DMS53 (cell line): ENCODE data around the gene TRIO.

Experiments used
- DNase-seq: peaks from one replicate; lab custom pipeline; 2025; lab: John Stamatoyannopoulos, UW

TRIO gene

DNA sequence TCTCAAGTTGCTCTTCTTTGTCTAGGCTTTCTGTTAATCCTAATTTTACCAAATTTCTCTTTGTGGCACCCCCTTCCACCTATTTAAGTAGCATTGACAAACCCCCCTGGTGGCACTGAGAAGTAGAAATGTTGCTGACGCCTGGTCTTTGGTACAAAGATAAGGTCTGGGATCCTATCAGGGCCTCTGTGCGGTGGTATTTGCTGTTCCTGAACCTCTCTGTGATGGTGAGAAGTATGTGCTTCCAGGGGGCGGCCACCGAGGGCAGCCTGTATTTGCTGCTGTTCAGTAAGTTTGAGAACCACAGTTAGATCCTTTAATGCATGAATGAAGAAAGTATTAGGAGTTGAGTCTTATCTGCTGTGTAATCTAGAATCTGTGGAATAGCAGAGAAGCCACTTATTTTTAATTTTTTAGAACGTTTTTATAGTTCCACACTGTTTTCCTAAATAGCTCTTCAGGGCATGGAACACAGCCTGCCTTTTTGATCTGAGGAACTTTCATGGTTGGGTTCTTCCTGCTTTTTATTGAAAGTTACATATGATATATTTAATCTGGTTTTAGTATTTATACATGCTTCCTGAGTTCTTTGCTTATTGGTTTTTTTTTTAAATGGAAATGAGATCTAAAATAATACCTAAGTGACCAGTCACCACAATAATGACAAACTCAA lies 124.2 kb downstream of the TRIO start:
- DNase-seq, result no peak

DNA sequence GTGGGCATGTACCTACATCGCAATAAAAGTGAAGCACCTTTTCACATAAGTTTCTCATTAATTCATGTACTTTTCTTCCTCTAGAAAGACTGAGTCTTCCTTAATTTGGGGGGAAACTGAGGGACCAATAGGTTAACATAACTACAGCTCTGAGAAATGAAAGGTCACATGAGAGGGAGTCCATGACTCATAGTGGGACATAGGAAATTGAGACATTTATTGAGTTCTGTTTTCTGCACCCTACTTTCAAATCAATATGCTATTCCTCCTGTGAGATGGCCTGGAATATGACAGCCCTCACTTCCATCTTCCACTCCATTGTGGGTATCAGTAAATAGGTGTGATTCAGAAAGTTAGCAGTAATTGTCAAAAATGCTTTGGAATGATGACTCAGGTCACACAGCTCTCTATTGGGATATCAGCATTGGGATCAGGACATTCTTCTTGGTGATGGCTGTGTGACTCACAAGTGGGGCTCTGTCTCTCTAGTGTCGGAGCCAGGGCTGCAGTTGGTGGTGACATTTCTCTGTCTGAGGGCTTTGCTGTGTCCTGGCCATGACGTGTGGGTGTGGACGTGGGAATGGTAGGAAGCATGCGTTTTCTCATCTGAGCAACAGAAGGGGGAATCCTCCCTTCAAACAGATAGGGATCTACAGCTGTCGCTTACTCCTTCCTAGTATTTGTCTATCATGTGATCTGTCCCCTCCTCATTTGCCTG lies 125.0 kb downstream of the TRIO start:
- DNase-seq, result peak; percentile 41

DNA sequence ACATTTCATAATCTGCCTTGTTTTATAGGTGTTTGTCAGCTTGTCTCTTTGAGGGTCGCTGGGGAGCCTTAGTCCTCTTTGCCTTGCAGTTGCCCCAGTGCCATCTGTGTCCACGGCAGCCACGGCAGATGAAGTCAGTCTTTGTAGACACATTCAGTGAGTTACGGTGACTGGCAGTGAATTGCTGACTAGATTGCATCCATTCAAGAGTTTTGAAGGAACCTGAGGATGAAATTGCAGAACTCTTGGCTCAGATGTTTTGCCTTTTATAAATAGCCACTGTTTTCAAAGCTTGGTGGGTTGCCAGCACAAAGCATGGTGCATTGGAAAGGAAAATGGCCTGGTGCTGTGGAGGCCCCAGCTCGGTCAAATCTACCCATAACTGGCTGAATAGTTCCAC lies 125.6 kb downstream of the TRIO start:
- DNase-seq, result no peak

DNA sequence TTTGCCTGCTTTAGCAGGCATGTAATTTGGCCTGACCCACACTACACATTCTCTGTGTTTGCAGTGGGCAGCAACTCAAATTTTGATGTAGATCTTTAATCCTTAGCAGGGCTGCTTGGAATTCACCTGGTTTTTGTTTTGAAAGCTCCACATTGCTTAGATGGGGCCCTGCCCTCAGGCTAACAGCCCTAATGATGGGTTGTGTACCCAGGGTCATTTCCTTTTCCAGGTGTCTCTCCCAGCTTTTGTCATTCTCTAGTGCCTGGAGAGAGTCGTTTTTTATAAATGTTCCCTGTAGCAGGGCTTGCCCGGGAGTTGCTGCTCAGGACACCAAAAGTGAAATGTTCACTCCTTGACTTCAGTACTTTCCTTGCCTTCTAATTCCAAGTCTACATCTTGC lies 126.3 kb downstream of the TRIO start:
- DNase-seq, result no peak

DNA sequence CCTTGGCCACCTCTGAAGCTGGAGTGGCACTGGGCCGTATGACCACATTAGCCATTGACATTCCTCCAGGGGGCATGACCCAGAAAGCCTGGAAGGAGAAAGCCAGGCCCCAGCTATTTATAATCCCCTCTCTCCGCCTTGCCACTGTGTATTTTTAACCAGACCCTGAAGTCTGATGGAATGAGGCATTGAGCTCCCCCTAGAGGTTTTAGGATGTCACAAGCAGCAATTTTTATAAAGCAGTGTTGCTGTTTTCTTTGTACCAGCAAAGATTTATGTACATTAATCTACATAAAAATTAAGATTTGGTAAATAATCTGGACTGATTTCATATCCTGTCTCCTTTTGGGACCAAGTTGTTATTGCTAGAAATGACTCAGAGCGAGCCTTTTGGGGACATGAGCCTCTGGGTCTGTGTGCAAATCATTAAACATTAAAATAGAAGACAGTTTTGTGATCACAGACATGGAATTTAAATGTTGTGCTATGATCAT lies 127.1 kb downstream of the TRIO start:
- peak; percentile 84 for DNase-seq

DNA sequence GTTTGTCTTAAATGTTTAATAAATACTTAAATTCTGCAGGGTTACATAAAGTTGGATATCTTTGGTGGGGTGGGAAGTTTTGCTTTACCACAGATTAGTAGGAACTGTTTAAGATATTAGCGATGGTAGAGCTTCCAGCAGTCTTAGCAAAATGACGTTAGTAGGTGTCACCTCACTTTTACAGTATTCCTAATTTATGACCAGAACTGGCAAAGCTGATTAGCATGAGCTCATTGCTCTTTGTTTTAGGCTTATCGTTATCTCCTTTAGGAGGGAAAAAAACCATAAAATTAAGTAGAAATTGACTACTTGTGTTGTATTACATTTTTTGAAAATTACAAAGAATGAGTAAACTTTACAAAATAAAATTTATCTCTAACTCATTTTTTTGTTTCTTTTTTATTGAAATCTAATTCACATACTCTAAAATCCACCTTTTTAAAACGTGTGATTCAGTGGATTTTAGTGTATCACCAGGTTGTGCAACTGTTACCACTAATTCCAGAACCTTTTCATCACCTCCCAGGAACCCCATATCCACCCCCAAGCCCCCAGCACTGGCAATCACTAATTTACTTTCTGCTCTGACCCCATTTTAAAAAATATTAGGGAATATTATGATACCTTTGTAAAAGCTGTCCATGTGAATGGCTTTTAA lies 129.5 kb downstream of the TRIO start:
- no peak for DNase-seq

DNA sequence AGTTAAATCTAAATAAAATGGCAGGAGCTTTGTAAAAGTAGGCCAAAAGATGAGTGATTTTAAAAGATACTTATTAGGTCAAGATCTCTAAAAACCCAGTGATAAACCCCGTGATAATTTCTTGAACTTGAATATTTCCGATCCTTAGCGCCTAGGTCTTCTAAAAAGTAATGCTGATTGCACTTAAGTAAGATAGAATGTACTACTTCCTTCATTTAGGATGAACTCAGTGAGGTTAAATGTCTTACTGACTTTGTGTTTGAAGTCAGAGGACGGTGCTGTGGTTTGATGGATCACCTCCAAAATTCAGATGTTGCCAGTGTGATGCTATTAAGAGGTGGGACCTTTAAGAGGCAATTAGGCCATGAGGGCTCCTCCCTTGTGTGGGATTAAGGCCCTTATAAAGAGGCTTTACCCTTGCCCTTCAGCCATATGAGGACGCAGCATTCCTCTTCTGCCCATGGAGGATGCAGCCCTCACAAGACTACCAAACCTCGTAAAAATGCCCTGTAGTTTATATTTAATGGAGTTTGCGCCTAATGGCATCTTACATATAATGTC lies 130.1 kb downstream of the TRIO start:
- no peak for DNase-seq

DNA sequence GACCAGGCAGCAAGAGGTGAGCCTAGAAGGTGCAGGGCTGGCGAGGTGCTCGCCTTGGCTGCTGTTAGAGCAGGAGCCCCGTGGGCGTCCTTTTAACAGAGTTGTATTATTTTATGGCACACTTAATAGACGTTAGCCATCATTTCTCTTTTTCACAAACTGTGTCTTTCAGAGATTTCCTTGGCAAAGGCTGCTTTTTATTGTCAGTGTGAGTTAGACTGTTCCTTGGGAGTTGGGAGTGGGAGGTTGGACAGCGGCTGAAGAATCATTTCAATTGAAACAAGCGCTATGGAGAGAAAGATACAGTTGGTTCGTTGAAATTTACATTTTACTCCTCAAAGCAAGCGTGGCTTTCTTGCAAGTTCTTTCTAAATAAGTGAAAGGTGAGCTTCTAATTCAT lies 133.2 kb downstream of the TRIO start:
- no peak for DNase-seq

DNA sequence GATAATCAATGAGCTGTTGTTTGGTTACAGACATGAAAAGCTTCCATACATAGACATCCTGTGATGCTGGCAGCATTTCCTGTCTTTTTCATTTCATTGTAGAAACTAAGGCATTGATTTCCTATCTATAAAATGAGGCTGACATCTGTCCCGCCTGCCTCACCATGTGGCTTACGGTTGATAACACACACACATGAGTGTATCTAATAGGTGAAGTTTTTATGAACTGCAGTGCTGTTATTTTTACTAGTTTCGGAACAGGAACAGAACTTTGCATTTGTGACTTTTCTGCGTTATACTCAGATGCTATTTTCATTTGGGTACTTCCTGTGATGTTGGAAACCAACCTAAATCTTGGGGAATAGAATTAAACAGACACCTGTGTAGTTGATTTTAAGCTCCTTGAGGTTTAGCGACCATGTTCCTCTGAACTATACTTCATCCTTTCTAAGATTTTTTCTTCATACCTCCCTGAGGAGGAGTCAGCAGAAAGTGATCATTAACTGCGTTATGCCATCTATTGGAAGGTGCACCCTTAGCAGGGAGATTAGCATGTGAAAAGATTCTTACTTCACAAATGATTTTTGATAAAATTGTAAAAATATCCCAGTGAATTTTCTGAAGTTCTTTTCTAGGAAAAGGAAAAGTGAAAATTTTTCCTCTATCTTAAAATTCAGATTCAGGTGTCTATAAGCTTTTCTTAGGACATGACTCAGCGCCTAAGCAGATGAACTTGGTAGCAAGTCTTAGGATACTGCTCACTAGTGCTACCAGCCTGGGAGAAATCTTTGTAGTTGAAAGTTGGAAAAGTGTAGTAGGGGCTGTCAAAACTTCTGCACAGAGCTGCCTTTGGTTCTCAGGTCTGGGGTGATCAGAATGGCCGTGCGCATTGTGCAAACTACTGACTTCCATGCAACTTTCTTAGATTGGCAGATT lies 134.5 kb downstream of the TRIO start:
- no peak for DNase-seq

DNA sequence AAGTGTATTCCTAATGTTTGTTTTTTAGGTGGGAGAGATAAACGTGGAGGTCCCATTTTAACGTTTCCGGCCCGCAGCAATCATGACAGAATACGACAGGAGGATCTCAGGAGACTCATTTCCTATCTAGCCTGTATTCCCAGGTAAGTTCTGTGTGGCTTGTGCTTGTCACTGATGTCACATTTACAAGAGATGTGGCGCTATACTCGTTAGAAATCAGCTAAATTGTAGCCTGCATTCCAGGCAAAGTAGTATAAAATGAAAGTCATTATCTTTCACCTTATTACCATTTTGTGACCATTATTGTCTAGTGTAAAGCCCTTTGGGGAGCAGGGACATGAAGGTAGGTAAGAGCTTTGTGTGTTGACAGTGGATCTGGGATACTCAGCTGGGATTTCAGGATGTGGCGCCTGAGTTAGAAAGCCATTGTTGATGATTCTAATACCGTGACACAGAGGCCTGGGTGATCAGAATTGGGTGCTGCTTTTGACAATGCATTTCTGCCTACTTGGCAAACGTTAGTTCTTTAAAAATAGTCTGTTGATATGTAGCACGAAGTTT lies 137.2 kb downstream of the TRIO start:
- no peak for DNase-seq

DNA sequence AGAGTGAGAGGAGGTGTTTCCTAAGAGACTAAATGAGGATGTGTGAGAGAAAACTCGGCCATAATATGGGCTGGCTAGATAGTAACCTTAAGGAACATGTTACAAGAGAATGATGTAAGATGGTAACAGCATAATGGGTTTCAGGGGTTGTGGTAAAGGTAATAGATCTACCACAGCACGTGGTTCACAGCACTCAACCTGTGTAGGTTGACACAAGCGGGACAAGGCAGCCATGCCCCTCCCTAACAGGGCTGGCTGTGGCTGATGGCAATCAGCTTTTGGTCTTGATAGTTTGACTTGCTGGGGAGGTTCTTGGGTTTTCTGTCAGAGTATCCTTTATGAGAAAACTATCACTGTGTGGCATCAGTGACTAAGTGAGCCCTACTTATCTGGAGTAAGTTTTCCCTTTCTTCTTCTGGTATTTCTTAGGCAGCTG lies 138.6 kb downstream of the TRIO start:
- no peak for DNase-seq

DNA sequence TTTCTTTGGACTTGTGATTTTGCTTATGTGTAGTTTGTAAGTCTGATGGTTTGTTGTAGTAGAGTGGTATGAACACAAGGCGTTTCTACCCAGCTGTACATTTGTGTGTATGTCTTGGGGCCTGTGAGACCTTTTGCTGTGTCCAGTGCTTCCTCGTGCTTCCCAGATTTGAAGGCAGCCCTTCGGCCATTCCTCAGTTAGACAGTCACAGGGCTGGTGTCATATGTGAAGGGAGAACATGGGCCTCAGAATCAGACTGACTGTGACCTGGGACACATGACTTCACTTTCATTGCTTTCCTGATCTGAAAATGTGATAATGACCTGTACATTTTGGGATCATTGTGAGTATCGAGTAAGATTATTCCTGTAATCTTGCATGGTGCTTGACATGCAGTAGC lies 140.0 kb downstream of the TRIO start:
- DNase-seq, result no peak

DNA sequence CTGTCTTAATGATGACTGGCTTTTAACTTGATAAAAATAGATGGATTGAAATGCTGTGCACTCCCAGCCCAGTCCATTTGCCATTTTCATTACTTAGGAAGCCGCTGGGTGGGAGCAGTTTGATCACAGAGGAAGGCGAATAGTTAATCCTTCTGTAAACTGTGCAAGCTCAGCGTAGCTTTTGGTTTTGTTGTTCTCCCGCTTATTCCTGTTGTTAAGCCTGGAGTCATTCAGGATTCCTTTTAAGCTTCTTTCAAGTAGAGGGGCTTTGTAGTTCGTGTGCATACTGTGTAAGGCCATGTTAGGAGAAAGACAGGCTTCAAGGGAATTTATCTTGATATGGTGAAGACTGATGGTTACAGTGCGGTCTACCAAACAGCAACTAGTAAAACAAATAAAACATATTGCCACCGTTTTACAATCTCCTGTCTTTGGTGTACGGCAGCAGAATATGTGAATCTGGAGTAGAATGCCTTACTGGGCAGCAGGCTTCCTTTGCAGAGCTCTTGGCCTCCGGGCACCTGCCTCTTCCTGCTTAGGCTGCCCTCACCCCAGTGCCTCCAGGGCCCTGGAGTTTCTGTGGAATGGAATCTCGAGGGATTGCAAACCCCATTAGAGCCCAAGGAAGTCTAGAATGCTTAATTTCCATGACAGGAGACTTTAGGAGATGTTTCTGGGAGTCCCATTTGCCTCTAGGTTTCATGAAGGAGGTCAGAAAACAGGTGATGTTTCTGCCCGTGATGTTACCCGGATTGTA lies 141.4 kb downstream of the TRIO start:
- DNase-seq, result no peak

DNA sequence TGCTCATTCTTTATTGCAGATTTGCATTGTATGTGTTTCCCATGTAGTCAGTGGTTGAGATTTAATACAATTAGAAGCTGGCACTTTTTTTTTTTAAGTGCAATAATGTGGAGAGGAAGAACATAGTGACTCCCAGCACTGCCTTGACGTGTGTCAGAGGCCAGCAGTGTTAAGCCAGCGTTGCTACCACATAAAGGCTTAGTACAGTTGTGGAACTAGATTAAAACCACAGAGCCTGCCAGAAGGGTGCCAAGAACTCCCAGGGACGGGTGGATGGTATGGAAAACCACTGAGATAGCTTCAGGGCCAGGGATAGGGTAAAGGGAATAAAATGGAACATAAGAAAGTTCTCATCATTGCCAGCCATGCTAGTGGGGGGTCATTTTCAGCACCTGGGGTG lies 142.9 kb downstream of the TRIO start:
- no peak for DNase-seq

DNA sequence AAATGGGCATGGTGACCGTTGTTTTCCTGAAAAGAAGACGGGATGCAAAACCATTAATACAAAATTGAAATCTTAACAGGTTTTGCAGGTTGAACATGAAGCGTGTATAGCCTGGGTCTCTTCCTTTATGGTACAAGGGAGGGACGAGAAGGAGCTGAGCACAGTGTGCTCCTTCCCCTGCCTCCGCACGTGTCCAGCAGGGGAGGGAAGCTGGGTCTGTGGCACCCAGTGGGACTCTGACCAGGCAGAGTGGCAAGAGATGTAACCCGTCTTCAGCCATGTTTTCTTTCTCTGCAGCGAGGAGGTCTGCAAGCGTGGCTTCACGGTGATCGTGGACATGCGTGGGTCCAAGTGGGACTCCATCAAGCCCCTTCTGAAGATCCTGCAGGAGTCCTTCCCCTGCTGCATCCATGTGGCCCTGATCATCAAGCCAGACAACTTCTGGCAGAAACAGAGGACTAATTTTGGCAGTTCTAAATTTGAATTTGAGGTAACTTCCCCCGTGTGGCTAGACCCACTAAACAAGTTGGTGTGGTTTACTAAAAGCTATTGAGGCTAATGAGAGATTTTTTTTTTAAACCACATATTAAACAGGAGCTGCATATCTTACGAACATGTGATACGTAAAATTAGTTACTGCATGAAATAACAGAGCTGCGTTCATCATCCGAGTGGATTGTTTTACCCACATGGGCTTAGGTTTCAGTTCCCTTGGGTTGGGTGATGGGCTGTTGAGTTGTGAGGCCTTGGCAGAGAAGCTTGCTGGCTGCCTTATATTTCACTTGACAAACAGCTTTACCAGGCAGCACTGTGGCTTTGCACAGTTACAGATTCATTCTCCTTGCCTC lies 143.7 kb downstream of the TRIO start:
- DNase-seq, result no peak

DNA sequence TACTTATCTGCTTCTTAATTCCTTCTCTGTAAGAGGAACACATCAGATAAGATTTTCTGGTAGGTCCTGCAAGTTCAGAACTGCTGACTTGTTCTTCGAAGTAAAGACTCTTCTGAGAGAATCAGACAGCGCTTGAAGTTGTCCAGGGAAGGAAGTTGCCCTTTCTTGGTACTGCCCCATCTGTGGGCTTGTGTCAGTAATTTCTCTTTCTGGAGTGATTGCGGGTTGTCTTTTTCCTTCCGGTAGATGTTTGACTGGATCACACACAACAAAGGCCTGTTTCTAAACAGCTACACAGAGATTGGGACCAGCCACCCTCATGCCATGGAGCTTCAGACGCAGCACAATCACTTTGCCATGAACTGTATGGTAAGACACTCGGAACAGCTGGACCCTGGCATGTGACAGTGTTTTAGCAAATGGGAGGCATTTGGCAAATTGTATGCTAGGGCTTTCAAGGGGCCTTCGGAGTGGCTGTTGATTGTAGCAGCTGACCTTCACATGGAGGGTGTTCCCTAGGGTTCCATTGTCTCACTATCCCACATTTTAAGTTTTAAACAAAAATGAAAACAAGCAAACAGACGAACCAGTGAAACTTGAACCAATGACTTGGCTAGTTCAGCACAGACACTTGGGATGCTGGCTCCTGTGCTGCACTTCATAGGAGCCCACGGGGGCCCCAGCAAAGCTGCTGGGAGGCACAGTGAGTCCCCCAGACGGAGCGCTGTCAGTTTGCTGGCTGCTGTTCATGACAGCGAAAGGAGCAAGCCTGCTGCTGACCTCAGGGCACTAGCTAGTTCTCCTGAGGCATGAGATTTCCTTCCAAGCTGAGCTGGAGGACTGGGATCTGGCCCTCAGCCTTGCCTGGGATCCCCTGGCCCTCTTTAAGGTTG lies 149.9 kb downstream of the TRIO start:
- DNase-seq, result no peak

DNA sequence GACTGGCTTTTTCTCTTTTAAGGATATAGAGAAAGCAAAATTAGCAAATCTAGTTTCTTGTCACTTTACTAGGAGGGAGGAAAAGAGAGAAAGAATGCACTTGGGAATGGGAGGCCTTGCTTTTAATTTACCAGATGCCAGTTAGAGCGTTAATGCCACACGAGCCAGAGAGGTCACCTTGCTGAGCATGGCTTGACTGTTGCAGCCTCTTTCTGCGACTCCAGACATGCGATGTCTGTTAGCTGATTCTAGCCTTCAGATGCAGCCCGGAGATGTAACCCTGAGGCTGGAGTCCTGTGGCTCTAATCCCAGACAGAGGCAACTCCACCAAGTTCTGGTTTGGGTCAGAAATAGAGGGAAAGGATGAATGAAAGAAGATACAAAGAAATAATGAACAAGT lies 152.5 kb downstream of the TRIO start:
- no peak for DNase-seq

DNA sequence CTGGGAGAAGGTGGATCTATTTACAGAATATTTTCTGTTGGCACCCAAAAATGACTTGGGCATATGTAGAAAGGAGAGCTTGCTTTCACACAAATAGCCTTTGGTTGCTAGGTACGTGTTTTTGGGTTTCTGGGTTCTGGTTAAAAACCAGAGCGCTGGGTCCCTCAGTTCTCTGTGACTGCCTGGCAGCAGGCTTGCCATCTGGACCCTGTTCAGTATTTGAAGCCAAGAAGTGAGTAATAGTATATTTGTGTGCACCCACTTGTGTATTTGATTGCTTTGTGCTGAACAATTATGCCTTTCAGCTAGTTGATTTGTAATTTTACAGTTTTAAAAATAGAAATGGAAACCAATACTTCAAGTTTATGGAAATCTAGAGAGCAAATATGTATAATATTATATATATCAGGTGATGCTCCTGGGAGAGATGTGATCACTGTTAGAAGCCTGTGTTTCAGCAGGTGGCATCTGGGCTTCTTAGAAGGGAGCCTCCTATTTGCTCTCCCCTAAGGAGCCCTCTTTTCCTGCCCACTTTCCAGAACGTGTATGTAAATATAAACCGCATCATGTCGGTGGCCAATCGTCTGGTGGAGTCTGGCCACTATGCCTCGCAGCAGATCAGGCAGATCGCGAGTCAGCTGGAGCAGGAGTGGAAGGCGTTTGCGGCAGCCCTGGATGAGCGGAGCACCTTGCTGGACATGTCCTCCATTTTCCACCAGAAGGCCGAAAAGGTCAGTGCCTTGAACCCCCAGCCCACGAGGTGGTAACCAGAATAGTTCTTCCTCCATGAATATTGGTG lies 153.6 kb downstream of the TRIO start:
- DNase-seq, result no peak
